HG03342 (cell line): ENCODE data around the gene VASH2.
"Not testable (repeated sequence)": the region's sequence is repeated elsewhere in the genome, so short reads cannot be mapped to it uniquely, and the experiment has no call there.

Experiments
- ATAC-seq: cut with Tn5 transposase; IDR thresholded peaks from one replicate; pipeline ENCODE4 v1.9.1; 2021; ENCODE audit warnings: mild to moderate bottlenecking, moderate library complexity; ENCODE audit not compliant: unreplicated experiment

Gene VASH2

GRCh38 chr1:212977781-212978645, 27.7 kb downstream of the VASH2 start:
- peak; percentile 41 for ATAC-seq

- ATAC-seq: peak; percentile 64
These were observed 29.2 kb downstream of the VASH2 start for GRCh38 chr1:212979340-212980122.

- ATAC-seq: no peak
These were observed 29.9 kb downstream of the VASH2 start for GRCh38 chr1:212980123-212980785.

- no peak for ATAC-seq
These were observed 30.7 kb downstream of the VASH2 start for GRCh38 chr1:212981025-212981495.

- peak; percentile 50 for ATAC-seq
These were observed 31.4 kb downstream of the VASH2 start for GRCh38 chr1:212981571-212982328.

- no peak for ATAC-seq
These were observed 32.2 kb downstream of the VASH2 start for GRCh38 chr1:212982430-212983152.

GRCh38 chr1:212983482-212983881, 33.1 kb downstream of the VASH2 start:
- no peak for ATAC-seq

GRCh38 chr1:212984522-212985291, 34.4 kb downstream of the VASH2 start:
- ATAC-seq: no peak

GRCh38 chr1:212986551-212986950, 36.2 kb downstream of the VASH2 start:
- ATAC-seq: no peak

- ATAC-seq: no peak
These were observed 37.5 kb downstream of the VASH2 start for GRCh38 chr1:212987702-212988322.

GRCh38 chr1:212990276-212990675, 39.9 kb downstream of the VASH2 start:
- no peak for ATAC-seq

- ATAC-seq: not testable (repeated sequence)
These were observed 43.6 kb downstream of the VASH2 start for GRCh38 chr1:212993960-212994359.

GRCh38 chr1:212994926-212995325, 44.6 kb downstream of the VASH2 start:
- no peak for ATAC-seq

GRCh38 chr1:213003256-213003655, 52.9 kb downstream of the VASH2 start:
- peak; percentile 56 for ATAC-seq

- ATAC-seq: peak; percentile 69
These were observed 58.2 kb downstream of the VASH2 start for GRCh38 chr1:213008564-213008963.

GRCh38 chr1:213014642-213015041, 64.3 kb downstream of the VASH2 start:
- ATAC-seq: no peak

GRCh38 chr1:213015099-213016050, 65.0 kb downstream of the VASH2 start, which contains the start of gene ANGEL2:
Gene ANGEL2 (minus strand): TSS chr1:213015867. CDS start chr1:213015671, 196 bp downstream.
- peak; percentile 95 for ATAC-seq
